Renal pelvis (tissue), 4 donors: ENCODE results near the gene HDAC5. TPM values are rescaled to one million over a fixed set of nuclear protein-coding genes. Genes with fewer than 3 reads are reported as not detected.
"Not testable (repeated sequence)": the region's sequence is repeated elsewhere in the genome, so short reads cannot be mapped to it uniquely, and the experiment has no call there.

Source experiments
- DNase-seq: peaks from one replicate; pipeline ENCODE4 v3.0.0-alpha.2; 2013
- polyA plus RNA-seq, 3 donors: library from polyadenylated mRNA; unstranded; fragments of 120-200 nt; gene quantifications; one replicate each; pipeline ENCODE4 v1.2.1, GENCODE V29; 2013; ENCODE audit not compliant: insufficient read length in 3 of 3

The HDAC5 gene
- polyA plus RNA-seq, 3 donors = 49.4 to 57.4 (median 53.8) TPM

GRCh38 chr17:44113868-44114840, 9.3 kb downstream of the HDAC5 start:
- no peak for DNase-seq

GRCh38 chr17:44113382-44113781, 10.1 kb downstream of the HDAC5 start:
- DNase-seq = no peak

GRCh38 chr17:44112284-44113280, 10.9 kb downstream of the HDAC5 start:
- no peak for DNase-seq

GRCh38 chr17:44111777-44112176, 11.7 kb downstream of the HDAC5 start:
- no peak for DNase-seq

GRCh38 chr17:44110823-44111633, 12.4 kb downstream of the HDAC5 start:
- DNase-seq = peak; percentile 89

- no peak for DNase-seq
These were observed 13.3 kb downstream of the HDAC5 start for GRCh38 chr17:44110011-44110686.

- no peak for DNase-seq
These were observed 14.2 kb downstream of the HDAC5 start for GRCh38 chr17:44109312-44109630.

- no peak for DNase-seq
These were observed 14.8 kb downstream of the HDAC5 start for GRCh38 chr17:44108440-44109311.

- DNase-seq = no peak
These were observed 16.6 kb downstream of the HDAC5 start for GRCh38 chr17:44106801-44107200.

- DNase-seq = no peak
These were observed 17.5 kb downstream of the HDAC5 start for GRCh38 chr17:44105941-44106340.

- no peak for DNase-seq
These were observed 18.0 kb downstream of the HDAC5 start for GRCh38 chr17:44105483-44105882.

GRCh38 chr17:44102849-44103622, 20.4 kb downstream of the HDAC5 start:
- DNase-seq = no peak

GRCh38 chr17:44101858-44102257, 21.6 kb downstream of the HDAC5 start:
- not testable (repeated sequence) for DNase-seq

- DNase-seq = no peak
These were observed 26.1 kb downstream of the HDAC5 start for GRCh38 chr17:44097110-44097958.

GRCh38 chr17:44095647-44096496, 27.6 kb downstream of the HDAC5 start:
- peak; percentile 91 for DNase-seq

GRCh38 chr17:44095388-44095646, 28.1 kb downstream of the HDAC5 start:
- no peak for DNase-seq

- no peak for DNase-seq
These were observed 28.6 kb downstream of the HDAC5 start for GRCh38 chr17:44094701-44095387.
